ENCODE measurements around the gene ATG16L1.

GRCh38 chr2:233260661-233261060 is 9.2 kb downstream of the ATG16L1 start:
- TF ChIP-seq CTCF (IDR thresholded peaks at IDR 0.05) (no peak), POLR2A (IDR thresholded peaks at IDR 0.05) (no peak)
